Activated CD8-positive, alpha-beta memory T cell treated with anti-CD3 and anti-CD28 coated beads, Interleukin-2, amount 50 U/mL, for 1 hour (primary cell): ENCODE measurements around the gene PRMT7.
A peak's percentile ranks its signal among the peaks of the same experiment; 100 is the strongest.

Experiments used
- DNase-seq: peaks from one replicate; pipeline ENCODE4 v3.0.0-alpha.2; 2020; ENCODE audit errors: extremely low read depth

PRMT7 gene

DNA sequence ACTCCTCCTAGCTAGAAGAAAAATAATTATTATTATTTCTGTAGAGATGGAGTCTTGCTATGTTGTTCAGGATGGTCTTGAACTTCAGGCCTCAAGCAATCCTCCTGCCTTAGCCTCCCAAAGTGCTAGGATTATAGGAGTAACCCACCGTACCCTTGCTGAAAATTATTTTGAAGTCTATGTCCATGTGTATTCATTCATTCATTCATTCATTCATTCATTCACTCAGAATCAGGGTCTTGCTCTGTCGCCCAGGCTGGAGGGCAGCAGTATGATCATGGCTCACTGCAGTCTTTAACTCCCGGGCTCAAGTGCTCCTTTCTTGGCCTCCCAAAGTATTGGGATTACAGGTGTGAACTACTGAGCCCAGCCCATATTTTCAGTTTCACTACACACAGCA lies 4.2 kb upstream of the PRMT7 start:
- no peak for DNase-seq

DNA sequence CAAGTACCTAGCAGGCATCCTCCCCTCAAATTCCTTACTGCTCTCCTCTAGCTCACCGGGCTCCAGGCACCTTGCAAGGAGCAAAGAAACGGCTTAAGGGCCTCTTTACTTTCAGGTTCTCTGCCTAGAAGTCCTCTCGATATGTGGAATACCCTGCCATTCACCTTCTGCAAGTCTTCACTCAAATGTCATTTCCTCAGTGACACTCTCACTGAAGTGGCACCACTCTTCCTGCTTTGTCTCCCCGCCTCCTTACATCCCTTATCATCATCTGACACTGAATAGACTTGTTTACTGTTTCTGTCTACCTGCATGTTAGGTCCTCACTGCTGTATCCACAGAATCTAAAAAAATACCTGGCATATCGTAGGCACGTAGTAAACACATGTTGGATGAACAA lies 1.0 kb upstream of the PRMT7 start:
- DNase-seq = no peak

DNA sequence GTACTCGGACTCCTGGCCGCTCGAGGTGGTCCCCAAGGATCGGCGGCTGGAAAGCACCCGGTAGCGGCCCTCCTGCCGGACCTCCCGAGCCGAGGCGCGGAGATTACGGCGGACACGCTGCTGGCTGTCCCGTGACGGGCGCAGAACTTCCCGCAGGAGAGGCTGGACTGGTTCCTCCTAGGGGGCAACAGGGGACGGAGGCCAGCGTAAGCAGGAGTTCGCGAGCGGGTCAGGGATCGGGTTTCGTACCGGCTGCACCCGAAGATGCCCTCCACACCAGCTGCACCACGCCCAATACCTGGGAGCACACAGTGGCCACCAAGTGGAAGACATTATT lies 414 bp upstream of the PRMT7 start:
- DNase-seq = no peak

DNA sequence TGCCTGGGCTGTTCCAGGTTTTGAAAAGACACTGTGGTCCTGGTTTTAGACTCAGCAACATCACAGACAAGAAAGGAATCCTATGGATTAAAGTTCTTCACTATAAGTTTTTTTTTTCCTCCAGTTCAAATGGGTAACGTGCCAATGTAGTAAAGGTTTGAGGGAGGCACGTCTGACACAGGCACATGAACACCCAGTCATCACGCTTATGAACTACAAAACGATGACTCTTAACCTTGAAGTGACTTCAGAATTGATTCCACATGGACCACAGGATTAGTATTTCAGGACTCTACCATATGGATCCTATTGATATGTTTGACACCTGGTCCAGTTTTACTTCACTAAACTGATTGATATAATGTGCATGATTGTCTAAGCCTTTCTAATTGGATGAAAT lies 2.3 kb downstream of the PRMT7 start:
- DNase-seq = no peak

DNA sequence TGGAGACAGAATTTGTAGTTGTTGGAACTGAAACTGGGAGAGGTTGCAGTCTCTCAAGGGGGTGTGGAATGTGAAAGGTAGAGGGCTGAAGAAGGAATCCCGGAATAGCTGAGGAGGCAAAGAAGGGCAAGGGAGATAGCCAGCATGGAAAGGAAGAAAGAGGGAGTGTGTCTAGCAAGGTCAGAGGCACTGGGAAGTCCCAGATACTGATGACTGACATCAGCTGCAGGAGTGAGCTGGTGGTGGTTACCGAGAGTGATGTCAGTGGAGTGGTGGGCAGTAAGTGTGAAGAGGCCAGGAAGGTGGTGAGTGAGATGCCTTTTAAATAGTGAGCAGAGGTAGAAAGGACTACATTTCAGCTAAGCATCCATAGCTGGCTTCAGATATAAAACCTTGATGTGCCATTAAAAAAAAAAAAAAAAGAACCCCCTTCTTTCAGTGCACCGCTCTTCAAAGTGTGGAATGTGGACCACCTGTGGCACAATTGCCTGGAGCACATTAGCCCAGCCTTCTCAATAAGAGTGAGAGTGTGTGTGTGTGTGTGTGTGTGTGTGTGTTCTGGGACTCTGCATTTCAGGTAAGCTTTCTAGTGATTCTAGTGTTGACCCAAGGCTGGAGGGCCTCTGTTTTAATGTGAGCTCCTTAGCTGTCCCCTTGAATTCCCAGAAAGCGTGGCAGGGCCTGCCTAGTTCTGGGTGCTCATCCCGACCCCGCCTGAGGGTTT lies 8.5 kb downstream of the PRMT7 start:
- DNase-seq = no peak

DNA sequence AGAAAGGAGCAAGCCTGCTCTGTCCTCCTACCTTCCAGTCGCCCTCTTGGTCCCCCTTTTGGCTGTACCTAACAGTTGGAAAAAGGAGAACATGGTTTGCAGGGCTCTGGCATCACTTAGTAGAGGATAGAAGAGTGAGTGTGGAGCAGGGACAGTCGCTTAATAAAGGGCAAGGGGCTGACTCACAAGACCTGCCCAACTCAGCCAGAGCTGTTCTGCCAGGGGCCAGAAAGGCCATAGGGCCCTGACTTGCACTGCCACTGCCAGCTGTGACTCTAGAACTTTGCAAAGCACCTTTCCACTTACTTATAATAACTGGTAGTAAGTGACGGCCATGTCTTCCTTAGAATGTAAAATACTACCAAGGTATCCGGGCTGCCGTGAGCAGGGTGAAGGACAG lies 13.5 kb downstream of the PRMT7 start:
- DNase-seq = no peak

DNA sequence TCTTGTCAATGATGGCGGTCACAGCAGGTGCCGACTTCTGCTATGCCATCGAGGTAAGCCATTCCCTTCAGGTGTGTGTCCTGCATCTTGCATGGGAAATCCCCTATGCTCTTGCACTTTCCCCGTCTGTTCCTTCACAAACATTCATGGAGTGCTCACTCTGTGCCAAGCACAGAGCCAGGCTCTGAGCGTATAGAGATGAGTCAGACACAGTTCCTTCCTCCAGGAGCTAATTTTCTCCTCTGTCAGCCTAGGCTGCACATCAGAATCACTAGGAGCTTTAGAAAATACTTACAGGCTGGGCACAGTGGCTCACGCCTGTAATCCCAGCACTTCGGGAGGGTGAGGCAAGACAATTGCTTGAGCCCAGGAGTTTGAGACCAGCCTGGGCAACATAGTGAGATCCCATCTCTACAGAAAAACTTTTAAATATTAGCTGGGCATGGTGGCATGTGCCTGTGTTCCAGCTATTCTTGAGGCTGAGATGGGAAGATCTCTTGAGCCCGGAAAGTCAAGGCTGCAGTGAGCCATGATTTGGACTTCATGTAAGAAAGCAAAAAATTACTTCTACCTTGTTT lies 14.1 kb downstream of the PRMT7 start:
- no peak for DNase-seq

DNA sequence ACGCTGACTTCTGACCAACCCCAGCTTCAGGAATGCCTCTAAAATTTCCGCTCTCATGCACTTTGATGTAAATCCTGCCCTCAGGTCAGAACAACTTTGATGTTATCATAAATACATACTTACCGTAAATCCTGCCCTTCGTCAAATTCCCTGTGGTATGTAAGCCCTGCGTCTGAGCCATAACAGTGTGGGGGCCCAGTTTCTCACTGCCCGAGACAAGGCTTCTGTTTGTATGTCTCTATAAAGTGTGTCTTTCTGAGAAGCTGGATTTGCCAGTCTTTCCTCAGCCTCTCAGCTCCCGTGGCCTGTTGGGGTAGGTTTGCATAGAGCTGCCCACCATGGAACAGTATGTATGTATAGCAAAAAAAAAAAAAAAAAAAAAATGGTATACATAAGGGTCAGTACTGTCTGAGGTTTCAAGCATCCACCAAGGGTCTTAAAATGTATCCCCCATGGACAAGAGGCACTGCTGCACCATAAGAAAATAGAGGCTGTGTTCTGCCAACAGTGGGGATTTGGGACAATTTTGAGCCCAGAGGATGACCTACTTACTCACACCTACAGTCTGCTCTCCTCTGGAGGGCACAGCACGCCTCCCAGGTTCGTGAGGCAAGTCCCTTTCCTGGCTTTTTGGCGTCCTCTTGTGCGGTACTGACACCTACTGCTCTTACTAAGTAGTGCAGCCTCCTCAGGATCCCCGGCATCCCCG lies 17.5 kb downstream of the PRMT7 start:
- peak; percentile 68 for DNase-seq

DNA sequence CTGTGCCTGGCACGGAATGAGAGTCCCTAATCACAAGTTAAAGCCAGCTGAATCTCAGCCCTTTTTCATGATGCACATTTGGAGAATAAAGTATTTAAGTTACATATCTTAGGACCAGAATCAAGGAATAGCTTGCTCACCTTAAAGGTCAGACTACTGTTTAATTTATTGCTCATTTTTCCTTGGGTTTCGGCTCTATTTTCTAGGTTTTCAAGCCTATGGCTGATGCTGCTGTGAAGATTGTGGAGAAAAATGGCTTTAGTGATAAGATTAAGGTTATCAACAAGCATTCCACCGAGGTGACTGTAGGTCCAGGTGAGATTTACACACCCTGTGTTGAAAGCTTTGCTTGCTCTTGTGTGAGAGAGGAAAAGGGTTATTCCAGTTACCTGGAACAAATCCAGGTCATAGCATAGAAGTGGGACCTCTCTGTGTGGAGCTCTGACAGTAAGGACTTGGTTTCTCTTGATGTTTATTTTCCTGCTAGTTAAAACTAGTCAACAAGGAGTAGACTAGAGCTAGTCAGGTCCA lies 18.1 kb downstream of the PRMT7 start:
- no peak for DNase-seq

DNA sequence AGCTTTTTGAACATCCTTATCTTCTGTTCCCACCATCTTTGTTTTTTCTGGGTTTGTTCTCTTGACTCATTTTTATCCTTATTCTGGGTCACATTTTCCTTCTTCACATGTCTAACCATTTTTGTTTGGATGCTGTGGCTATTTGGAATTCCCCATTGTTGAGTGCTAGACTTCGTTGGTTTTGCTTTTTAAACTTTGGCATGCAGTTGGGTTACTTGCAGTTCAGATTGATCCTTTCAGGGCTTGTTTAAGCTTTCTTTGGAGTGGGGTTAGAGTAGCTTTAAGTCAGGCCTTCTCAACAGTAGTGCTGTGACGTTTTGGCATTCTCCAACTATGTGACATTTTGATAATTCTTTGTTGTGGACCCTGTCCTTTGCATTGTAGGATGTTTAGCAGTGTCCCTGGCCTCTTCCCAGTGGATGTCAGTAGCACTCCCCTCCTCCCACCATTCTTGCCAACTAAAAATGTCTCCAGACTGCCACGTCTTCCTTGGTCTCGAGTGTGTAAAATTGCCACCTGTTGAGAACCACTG lies 21.1 kb downstream of the PRMT7 start:
- DNase-seq = no peak

DNA sequence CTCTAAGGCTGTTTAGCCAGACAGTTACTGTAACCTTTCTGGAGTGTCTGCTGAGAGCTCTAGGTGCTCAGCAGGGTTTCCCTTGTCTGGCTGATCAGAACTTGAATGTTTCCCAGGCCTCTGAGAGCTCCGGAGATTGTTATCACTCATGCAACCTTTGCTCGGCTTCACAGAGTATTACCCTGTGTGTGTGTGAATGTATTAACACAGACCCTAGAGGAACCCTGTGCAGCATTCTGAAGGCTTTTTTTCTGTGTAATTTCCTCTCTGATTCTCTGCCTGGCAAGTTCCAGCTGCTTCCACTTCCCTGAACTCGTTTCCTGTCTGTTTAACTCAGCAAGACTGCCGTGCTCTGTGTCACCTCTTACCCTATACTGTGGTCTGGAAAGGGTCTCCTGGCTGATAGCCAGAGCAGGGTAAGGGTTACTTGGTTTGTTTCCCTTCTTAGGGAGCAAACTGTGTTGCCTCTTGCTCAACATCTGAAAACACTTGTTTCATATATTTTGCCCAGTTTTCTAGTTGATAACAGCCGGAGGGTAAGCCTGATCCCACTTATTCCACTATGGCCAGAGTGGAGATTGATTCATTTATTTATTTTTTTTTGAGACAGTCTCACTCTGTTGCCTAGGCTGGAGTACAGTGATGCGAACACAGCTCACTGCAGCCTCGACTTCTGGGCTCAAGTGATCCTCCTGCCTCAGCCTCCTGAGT lies 21.7 kb downstream of the PRMT7 start:
- no peak for DNase-seq

DNA sequence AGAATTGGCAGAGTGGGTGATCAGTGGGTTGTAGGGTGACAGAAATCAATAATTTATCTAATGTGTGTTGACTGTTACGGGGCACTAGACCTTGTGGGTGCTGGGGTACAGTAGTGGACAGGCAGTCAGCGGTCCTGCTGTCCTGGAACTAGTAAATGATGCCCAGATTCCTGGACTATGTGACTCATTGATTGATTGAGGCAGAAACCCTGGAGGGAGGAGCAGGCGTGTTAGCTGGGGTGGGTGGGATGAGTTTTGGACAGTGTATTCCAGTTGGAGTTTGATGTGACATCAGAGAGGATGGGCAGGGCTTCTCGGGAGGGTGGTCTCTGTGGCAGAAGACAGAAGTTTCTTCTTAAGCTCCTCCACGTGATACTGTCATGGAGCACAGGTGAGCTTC lies 24.4 kb downstream of the PRMT7 start:
- no peak for DNase-seq

DNA sequence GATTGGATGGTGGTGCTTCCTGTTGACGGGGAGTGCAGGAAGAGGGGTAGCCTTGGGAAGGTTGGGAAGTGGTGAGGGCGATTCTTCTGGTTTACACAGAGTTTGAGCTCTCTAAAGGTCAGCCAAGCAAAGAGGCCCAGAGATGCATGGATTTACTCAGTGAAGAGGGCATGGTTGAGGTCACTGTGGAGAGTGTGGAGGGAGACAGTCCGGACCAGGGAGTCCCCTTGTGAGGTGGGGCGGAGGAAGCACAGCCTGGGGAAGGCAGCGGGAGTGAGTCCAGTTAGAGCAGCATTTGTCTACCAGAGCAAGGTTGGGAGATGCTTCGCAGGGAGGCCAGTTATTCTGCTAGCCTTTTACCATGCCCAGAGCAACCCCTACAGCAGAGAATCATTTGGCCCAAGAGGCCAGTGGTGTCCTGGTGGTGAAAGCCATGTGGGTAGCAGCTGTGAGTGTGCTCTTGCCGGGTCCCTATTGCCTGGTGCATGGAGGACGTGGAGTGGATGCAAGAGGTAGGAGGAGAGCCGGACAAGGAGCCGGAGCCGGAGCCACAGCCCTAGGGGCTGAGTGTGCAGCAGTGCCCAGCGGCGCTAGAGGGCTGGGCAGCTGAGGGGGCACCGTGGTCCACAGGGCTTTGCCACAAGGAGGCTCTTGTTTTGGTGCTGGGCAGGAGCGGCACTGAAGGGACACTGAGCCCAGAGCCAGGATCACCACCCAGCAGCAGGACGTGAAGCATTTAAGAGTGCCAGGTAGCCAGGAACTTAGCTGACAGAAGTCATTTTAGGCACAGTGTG lies 27.7 kb downstream of the PRMT7 start:
- DNase-seq = no peak

DNA sequence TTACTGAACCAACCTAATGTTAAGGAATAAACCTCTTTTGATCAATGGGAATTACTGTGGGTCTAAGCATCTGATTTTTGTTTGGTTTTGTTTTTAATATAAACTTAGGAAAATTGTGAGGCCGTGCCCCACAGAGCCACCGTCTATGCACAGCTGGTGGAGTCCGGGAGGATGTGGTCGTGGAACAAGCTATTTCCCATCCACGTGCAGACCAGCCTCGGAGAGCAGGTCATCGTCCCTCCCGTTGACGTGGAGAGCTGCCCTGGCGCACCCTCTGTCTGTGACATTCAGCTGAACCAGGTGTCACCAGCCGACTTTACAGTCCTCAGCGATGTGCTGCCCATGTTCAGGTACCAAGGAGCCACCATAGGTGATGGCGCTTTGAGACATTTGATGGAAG lies 28.4 kb downstream of the PRMT7 start:
- no peak for DNase-seq

DNA sequence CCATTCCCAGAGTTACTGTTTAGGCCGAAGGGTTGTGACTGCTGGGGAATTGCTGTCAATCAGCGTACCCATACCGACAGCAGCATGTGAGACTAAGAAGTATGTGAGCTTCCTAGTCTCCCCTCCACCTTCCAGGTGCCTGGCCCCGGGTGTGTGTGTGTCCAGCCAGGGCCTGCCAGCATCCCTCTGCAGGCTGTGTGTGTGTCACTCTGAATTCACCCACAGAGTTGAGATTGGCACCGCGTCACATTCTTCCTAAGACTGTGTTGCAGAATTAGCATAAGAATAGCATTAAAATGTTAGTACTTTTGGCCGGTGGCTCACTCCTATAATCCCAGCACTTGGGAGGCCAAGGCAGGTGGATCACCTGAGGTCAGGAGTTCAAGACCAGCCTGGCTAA lies 31.8 kb downstream of the PRMT7 start:
- no peak for DNase-seq

DNA sequence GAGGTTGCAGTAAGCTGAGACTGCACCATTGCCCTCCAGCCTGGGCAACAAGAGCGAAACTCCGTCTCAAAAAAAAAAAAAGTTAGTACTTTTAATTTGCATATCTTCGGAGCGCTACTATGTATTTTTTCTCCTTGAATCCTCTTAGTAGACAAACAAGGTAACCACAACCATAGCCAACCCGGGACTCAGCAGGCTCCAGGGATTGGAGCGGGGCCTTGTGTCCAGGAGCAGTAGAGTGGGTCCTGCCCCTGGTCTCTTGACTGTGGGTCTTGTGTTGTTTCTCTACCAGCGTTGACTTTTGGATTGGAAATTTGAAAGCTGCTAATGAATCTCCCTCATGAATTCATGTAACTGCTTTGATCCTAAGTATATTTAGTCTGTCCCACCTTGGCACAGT lies 32.3 kb downstream of the PRMT7 start:
- no peak for DNase-seq

DNA sequence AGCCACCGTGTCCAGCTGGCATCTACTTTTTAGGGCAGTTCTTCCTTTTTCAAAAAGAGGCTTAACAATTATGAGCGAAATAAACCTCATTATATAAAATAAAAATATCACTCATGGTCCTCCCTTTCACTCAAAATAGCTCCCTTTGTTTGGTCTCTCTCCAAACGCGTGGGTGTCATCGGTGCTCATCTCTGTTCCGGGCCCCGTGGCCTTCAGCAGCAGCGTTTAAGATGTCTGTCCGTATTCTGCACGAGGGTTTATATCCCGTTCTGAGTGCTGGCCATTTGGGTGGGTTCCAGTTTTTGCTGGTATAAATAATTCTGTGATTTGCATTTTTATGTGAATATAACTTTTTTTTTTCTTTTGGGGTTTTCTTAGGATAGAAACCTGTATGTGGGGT lies 33.4 kb downstream of the PRMT7 start:
- DNase-seq = no peak

DNA sequence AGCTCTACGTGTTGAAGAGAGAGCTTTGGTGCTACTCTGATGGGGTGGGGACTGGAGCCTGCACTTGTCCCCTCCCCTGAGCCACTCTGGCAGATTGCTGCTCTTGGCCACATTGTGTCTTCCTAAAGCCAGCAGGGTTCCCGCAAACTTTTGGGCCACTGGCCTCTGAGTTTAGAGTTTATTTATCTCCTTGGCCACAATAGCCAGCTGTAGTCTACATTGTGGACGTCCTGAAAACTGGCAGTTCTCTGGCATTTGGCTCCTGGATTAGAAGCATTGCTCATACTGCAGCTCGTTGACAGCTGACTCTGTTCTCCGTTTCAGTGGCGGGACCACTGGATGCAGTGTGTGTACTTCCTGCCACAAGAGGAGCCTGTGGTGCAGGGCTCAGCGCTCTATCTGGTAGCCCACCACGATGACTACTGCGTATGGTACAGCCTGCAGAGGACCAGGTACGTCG lies 34.6 kb downstream of the PRMT7 start:
- DNase-seq = no peak

DNA sequence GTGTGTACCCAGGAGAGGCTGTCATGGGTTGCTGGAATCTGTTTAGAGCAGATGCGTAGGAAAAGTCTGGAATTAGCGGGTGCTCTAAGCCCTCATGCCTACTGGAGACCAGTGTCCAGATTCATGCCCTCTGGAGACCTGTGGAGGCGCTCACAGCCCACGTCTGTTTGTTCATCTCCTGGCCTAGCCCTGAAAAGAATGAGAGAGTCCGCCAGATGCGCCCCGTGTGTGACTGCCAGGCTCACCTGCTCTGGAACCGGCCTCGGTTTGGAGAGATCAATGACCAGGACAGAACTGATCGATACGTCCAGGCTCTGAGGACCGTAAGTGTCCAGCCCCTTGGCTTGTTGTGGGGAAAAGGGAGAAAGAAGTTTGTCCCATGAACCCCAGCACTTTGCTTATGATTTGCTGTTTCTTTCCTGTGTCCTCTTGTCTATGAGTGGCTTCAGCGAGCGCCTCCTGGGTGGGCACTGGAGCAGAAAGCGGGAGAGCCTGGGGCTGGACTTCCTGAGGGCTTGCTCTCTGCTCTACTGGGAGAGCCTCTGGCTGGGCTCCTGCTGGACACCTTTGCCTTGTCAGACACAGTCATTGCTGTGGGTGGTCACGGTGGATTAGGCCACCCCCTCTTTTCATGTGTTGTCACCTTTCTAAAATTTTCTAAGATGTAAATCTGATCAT lies 35.3 kb downstream of the PRMT7 start:
- DNase-seq = no peak

DNA sequence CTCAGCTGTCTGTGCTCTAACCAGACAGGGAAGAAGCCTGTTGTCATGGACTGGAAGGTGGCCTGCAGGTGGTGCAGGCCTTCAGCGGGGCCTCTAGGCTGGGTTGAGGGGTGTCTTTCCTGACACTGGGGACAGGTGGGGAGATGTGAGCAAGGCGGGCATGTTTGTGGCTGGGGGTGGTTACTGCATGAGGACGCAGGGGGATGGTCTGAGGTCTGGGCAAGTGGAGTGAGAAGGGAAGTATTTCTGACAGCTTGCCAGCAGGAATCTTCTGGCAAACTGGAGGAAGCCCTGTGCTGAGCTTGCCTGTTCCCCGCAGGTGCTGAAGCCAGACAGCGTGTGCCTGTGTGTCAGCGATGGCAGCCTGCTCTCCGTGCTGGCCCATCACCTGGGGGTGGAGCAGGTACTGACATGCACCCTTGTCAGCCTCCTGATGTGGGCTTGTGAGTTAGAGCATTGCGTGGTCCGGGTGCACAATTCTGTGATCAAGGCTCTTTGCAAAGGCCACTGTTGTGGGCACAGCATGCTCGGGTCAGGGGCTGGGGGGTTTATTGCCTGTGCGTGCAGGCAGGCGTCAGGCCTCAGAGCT lies 36.2 kb downstream of the PRMT7 start:
- DNase-seq = no peak
